Measurements from ENCODE around the gene CLEC18C.
"Not testable (repeated sequence)": the region's sequence is repeated elsewhere in the genome, so short reads cannot be mapped to it uniquely, and the experiment has no call there.

The CLEC18C gene

GRCh38 chr16:70159355-70160348, 13.9 kb upstream of the CLEC18C start:
- no peak for DNase-seq (ENCODE audit: low read depth, low spot score)

- no peak for DNase-seq (ENCODE audit: low read depth, low spot score)
Observed at GRCh38 chr16:70160388-70160787, 13.2 kb upstream of the CLEC18C start.

GRCh38 chr16:70160821-70161220, 12.8 kb upstream of the CLEC18C start:
- DNase-seq (ENCODE audit: low read depth, low spot score) = no peak

- DNase-seq (ENCODE audit: low read depth, low spot score) = no peak
Observed at GRCh38 chr16:70161350-70161749, 12.2 kb upstream of the CLEC18C start.

- no peak for DNase-seq (ENCODE audit: low read depth, low spot score)
Observed at GRCh38 chr16:70162041-70162451, 11.5 kb upstream of the CLEC18C start.

GRCh38 chr16:70163596-70163995, 10.0 kb upstream of the CLEC18C start:
- no peak for DNase-seq (ENCODE audit: low read depth, low spot score)

GRCh38 chr16:70166688-70167087, 6.9 kb upstream of the CLEC18C start:
- not testable (repeated sequence) for DNase-seq (ENCODE audit: low read depth, low spot score)

GRCh38 chr16:70173916-70174315, 329 bp downstream of the CLEC18C start:
- DNase-seq (ENCODE audit: low read depth, low spot score) = not testable (repeated sequence)

GRCh38 chr16:70174387-70174932, 873 bp downstream of the CLEC18C start:
- DNase-seq (ENCODE audit: low read depth, low spot score) = not testable (repeated sequence)

GRCh38 chr16:70187858-70188607, 14.4 kb downstream of the CLEC18C start:
- DNase-seq (ENCODE audit: low read depth, low spot score) = not testable (repeated sequence)

GRCh38 chr16:70188608-70188915, 15.0 kb downstream of the CLEC18C start:
- DNase-seq (ENCODE audit: low read depth, low spot score) = not testable (repeated sequence)

- DNase-seq (ENCODE audit: low read depth, low spot score) = not testable (repeated sequence)
Observed at GRCh38 chr16:70190574-70190973, 17.0 kb downstream of the CLEC18C start.

- DNase-seq (ENCODE audit: low read depth, low spot score) = not testable (repeated sequence)
Observed at GRCh38 chr16:70196683-70197300, 23.2 kb downstream of the CLEC18C start.

- DNase-seq (ENCODE audit: low read depth, low spot score) = not testable (repeated sequence)
Observed at GRCh38 chr16:70197611-70198010, 24.0 kb downstream of the CLEC18C start.

GRCh38 chr16:70198230-70198629, 24.6 kb downstream of the CLEC18C start:
- DNase-seq (ENCODE audit: low read depth, low spot score) = not testable (repeated sequence)

GRCh38 chr16:70198666-70199065, 25.1 kb downstream of the CLEC18C start:
- not testable (repeated sequence) for DNase-seq (ENCODE audit: low read depth, low spot score)

GRCh38 chr16:70199170-70199569, 25.6 kb downstream of the CLEC18C start:
- DNase-seq (ENCODE audit: low read depth, low spot score) = not testable (repeated sequence)

- not testable (repeated sequence) for DNase-seq (ENCODE audit: low read depth, low spot score)
Observed at GRCh38 chr16:70200063-70200462, 26.5 kb downstream of the CLEC18C start.

GRCh38 chr16:70203508-70203907, 29.9 kb downstream of the CLEC18C start:
- not testable (repeated sequence) for DNase-seq (ENCODE audit: low read depth, low spot score)

GRCh38 chr16:70204010-70204409, 30.4 kb downstream of the CLEC18C start:
- not testable (repeated sequence) for DNase-seq (ENCODE audit: low read depth, low spot score)

GRCh38 chr16:70204668-70205405, 31.2 kb downstream of the CLEC18C start:
- not testable (repeated sequence) for DNase-seq (ENCODE audit: low read depth, low spot score)

Measured in activated naive CD8-positive, alpha-beta T cell treated with anti-CD3 and anti-CD28 coated beads, Interleukin-2, amount 50 U/mL, for 16 hours (primary cell).